Measurements from ENCODE around the gene CLECL1.

Gene CLECL1

GRCh38 chr12:9735601-9736000, 2.7 kb upstream of the CLECL1 start:
- no peaks in the 10 kb centered on the region for H3K9me3 ChIP-seq (ENCODE audit: insufficient read depth, low read length)
- H3K79me2 ChIP-seq (ENCODE audit: low read length), result peaks cover 84% of the 10 kb centered on the region
- H3K4me2 ChIP-seq (ENCODE audit: low read length), result peak overlapping the region; percentile 39; the same call in 1 of the 2 replicates
- no peak overlapping the region for H2AFZ ChIP-seq (ENCODE audit: low read depth, low read length)
- peak overlapping the region; percentile 28 for H3K27ac ChIP-seq (ENCODE audit: low read length)
- no peaks in the 10 kb centered on the region for H4K20me1 ChIP-seq (ENCODE audit: insufficient read depth, low read length)
- peaks cover 55% of the 10 kb centered on the region for H3K4me1 ChIP-seq (ENCODE audit: low read length)
- peaks cover 11% of the 10 kb centered on the region for H3K36me3 ChIP-seq (replicated peaks; ENCODE audit: low read depth, low read length)
- H3K27me3 ChIP-seq (ENCODE audit: low read depth, low read length), result no peaks in the 10 kb centered on the region
- no peak overlapping the region for H3K9ac ChIP-seq (ENCODE audit: low read length)
- H3K4me3 ChIP-seq (ENCODE audit: low read length), result no peak overlapping the region
- TF ChIP-seq CTCF (IDR thresholded peaks at IDR 0.05; ENCODE audit: low read depth, low read length), result no peak
- no peak for TF ChIP-seq EZH2phosphoT487 (IDR thresholded peaks at IDR 0.05; ENCODE audit: low read depth)

DNA sequence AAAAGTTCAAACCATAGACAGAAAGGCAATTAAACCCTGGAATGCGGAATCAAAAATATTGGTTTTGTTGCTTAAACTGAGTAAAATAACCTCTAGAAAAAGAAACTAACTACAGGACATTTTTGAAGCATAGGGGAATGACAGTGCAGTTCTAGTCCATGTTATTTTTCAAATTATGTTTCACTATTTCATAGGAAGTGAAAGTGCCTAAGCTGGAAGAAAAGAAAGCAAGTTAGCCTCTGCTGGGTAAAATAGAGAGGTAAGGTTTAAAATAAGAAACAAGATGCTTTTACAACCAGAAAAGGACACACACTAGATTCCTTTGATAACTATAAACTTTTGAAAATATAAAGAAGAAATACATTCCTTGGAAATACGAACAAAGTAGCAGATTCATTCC, 1.1 kb downstream of the CLECL1 start:
- TF ChIP-seq CTCF (IDR thresholded peaks at IDR 0.05; ENCODE audit: low read depth, low read length) (no peak), EZH2phosphoT487 (IDR thresholded peaks at IDR 0.05; ENCODE audit: low read depth) (no peak)
- Histone ChIP-seq H3K27ac (ENCODE audit: low read length) (peak overlapping the region; percentile 97), H4K20me1 (ENCODE audit: insufficient read depth, low read length) (no peaks in the 10 kb centered on the region), H3K79me2 (ENCODE audit: low read length) (peaks cover 94% of the 10 kb centered on the region), H3K4me1 (ENCODE audit: low read length) (peaks cover 27% of the 10 kb centered on the region), H3K9ac (ENCODE audit: low read length) (peak overlapping the region; percentile 95), H3K4me2 (ENCODE audit: low read length) (peak overlapping the region; percentile 95), H3K27me3 (ENCODE audit: low read depth, low read length) (no peaks in the 10 kb centered on the region), H2AFZ (ENCODE audit: low read depth, low read length) (no peak overlapping the region), H3K9me3 (ENCODE audit: insufficient read depth, low read length) (no peaks in the 10 kb centered on the region), H3K4me3 (ENCODE audit: low read length) (peak overlapping the region; percentile 93), H3K36me3 (replicated peaks; ENCODE audit: low read depth, low read length) (peaks cover 39% of the 10 kb centered on the region)

- peak overlapping the region; percentile 97 for H3K27ac ChIP-seq (ENCODE audit: low read length)
- no peaks in the 10 kb centered on the region for H3K9me3 ChIP-seq (ENCODE audit: insufficient read depth, low read length)
- peak overlapping the region; percentile 95 for H3K9ac ChIP-seq (ENCODE audit: low read length)
- H3K4me1 ChIP-seq (ENCODE audit: low read length), result peaks cover 23% of the 10 kb centered on the region
- peak overlapping the region; percentile 93 for H3K4me3 ChIP-seq (ENCODE audit: low read length)
- no peaks in the 10 kb centered on the region for H3K27me3 ChIP-seq (ENCODE audit: low read depth, low read length)
- H2AFZ ChIP-seq (ENCODE audit: low read depth, low read length), result no peak overlapping the region
- no peaks in the 10 kb centered on the region for H4K20me1 ChIP-seq (ENCODE audit: insufficient read depth, low read length)
- TF ChIP-seq CTCF (IDR thresholded peaks at IDR 0.05; ENCODE audit: low read depth, low read length) (no peak), EZH2phosphoT487 (IDR thresholded peaks at IDR 0.05; ENCODE audit: low read depth) (no peak)
- H3K4me2 ChIP-seq (ENCODE audit: low read length), result peak overlapping the region; percentile 95
- H3K36me3 ChIP-seq (replicated peaks; ENCODE audit: low read depth, low read length), result peaks cover 42% of the 10 kb centered on the region
- H3K79me2 ChIP-seq (ENCODE audit: low read length), result peaks cover 94% of the 10 kb centered on the region
These were observed 1.5 kb downstream of the CLECL1 start for GRCh38 chr12:9731393-9731792.

GRCh38 chr12:9730591-9730990, 2.3 kb downstream of the CLECL1 start:
- Histone ChIP-seq H3K4me2 (ENCODE audit: low read length) (peak overlapping the region; percentile 95), H3K9me3 (ENCODE audit: insufficient read depth, low read length) (no peaks in the 10 kb centered on the region), H3K4me3 (ENCODE audit: low read length) (peak overlapping the region; percentile 93), H3K27me3 (ENCODE audit: low read depth, low read length) (no peaks in the 10 kb centered on the region), H3K79me2 (ENCODE audit: low read length) (peaks cover 96% of the 10 kb centered on the region), H3K27ac (ENCODE audit: low read length) (peak overlapping the region; percentile 97), H3K36me3 (replicated peaks; ENCODE audit: low read depth, low read length) (peaks cover 45% of the 10 kb centered on the region), H3K4me1 (ENCODE audit: low read length) (peaks cover 21% of the 10 kb centered on the region), H4K20me1 (ENCODE audit: insufficient read depth, low read length) (no peaks in the 10 kb centered on the region), H2AFZ (ENCODE audit: low read depth, low read length) (no peak overlapping the region), H3K9ac (ENCODE audit: low read length) (peak overlapping the region; percentile 95)
- TF ChIP-seq EZH2phosphoT487 (IDR thresholded peaks at IDR 0.05; ENCODE audit: low read depth), result no peak
- no peak for TF ChIP-seq CTCF (IDR thresholded peaks at IDR 0.05; ENCODE audit: low read depth, low read length)

Measured in OCI-LY3 (cell line).